ENCODE data around the gene ALG9.

DNA sequence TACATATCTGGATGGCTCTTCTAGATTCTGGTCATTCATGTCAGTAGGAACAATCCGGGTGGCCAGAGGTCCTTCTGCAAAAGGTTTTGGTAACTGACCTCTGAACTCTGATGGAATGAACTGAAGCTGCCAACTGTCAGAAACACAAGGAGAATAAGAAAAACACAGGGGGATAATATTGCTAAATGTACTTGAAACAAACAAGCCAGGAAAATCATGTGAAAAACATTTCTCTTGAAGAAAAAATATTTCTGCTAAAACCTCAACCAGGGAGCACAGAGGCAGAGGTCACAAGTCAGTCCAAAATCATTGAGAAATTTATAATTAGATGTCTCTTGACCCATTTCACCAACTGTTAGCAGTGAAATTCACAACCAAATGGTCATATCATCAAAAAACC is 35.2 kb downstream of the ALG9 start:
- TF ChIP-seq CTCF (IDR thresholded peaks at IDR 0.05): no peak
- TF ChIP-seq EZH2 (IDR thresholded peaks at IDR 0.05): no peak
- no peak for TF ChIP-seq EZH2phosphoT487 (IDR thresholded peaks at IDR 0.05)

Data from neural progenitor cell (in vitro differentiated cells).